Ascending aorta (tissue), 2 donors: ENCODE results near the gene KRT38. TPM values are rescaled to one million over a fixed set of nuclear protein-coding genes. Genes with fewer than 3 reads are reported as not detected.

Source experiments
- DNase-seq, 2 donors: peaks; one replicate each; pipeline ENCODE4 v3.0.0-alpha.2; 2019; ENCODE audit warnings: low spot score in 2 of 2
- H3K27ac ChIP-seq, 2 donors: fragments of 200-600 bp; sonication (generic); one replicate each; pipeline ENCODE4 v1.5.1; 2016 to 2017; ENCODE audit warnings: mild to moderate bottlenecking in 1 of 2
- H3K27me3 ChIP-seq: fragments of 200-600 bp; sonication (generic); one replicate; pipeline ENCODE4 v1.5.1; 2017
- H3K36me3 ChIP-seq, 2 donors: fragments of 200-600 bp; sonication (generic); one replicate each; pipeline ENCODE4 v1.5.1; 2016
- H3K4me1 ChIP-seq, 2 donors: fragments of 200-600 bp; sonication (generic); one replicate each; pipeline ENCODE4 v1.5.1; 2016 to 2017; ENCODE audit warnings: mild to moderate bottlenecking in 1 of 2
- H3K4me3 ChIP-seq, 2 donors: fragments of 200-600 bp; sonication (generic); one replicate each; pipeline ENCODE4 v1.5.1; 2016 to 2017; ENCODE audit warnings: mild to moderate bottlenecking in 1 of 2
- H3K9me3 ChIP-seq, 2 donors: fragments of 200-600 bp; sonication (generic); one replicate each; pipeline ENCODE4 v1.5.1; 2016
- CTCF ChIP-seq, 3 experiments: fragments of 200-600 bp in 2 of 3; fragments of 450-650 bp in 1 of 3; sonication (generic) in 2 of 3; IDR thresholded peaks; one replicate each; pipeline ENCODE4 v1.5.1; 2016 to 2019; ENCODE audit warnings: antibody characterized with exemption in 3 of 3, mild to moderate bottlenecking in 1 of 3, moderate library complexity in 1 of 3
- intact Hi-C: fragments of 100-400 bp; cut with DNase I; formaldehyde crosslinking; loops from one replicate; pipeline ENCODE4 v1.15.1; 2023
- total RNA-seq: library from RNA; depleted of rRNA; stranded (reverse); fragments of >200 nt; gene quantifications from one replicate; pipeline ENCODE4 v1.1.0, GENCODE V29; 2016

The KRT38 gene
- total RNA-seq, 1 donor from 2014 or later, result not detected

- no peaks in the 10 kb centered on the region for H3K9me3 ChIP-seq
- TF ChIP-seq CTCF (IDR thresholded peaks at IDR 0.05), result no peak
- H3K4me1 ChIP-seq, result no peaks in the 10 kb centered on the region
- no peak overlapping the region for H3K4me3 ChIP-seq
- H3K27me3 ChIP-seq, result no peaks in the 10 kb centered on the region
- no peak for DNase-seq
- intact Hi-C loops, result no loop called here
- H3K36me3 ChIP-seq, result no peaks in the 10 kb centered on the region
- H3K27ac ChIP-seq, result no peak overlapping the region
These were observed 26.8 kb upstream of the KRT38 start for GRCh38 chr17:41467561-41467960.

- no peak for TF ChIP-seq CTCF (IDR thresholded peaks at IDR 0.05)
- DNase-seq, result no peak
- no peaks in the 10 kb centered on the region for H3K36me3 ChIP-seq
- H3K9me3 ChIP-seq, result no peaks in the 10 kb centered on the region
- intact Hi-C loops, result no loop called here
- H3K4me1 ChIP-seq, result no peaks in the 10 kb centered on the region
- no peak within 1 kb of the TSS for H3K27ac ChIP-seq
- H3K4me3 ChIP-seq, result no peak within 1 kb of the TSS
- H3K27me3 ChIP-seq, result no peaks in the 10 kb centered on the region
These were observed 26.2 kb upstream of the KRT38 start, which contains the start of gene KRT32 for GRCh38 chr17:41466988-41467387. Gene KRT32 (minus strand): TSS chr17:41467386. CDS start chr17:41467325, 61 bp downstream.

GRCh38 chr17:41464682-41465081 is 23.9 kb upstream of the KRT38 start:
- H3K4me3 ChIP-seq, result no peak overlapping the region
- no peaks in the 10 kb centered on the region for H3K36me3 ChIP-seq
- no peak overlapping the region for H3K27ac ChIP-seq
- no peaks in the 10 kb centered on the region for H3K27me3 ChIP-seq
- TF ChIP-seq CTCF (IDR thresholded peaks at IDR 0.05), result no peak
- no peaks in the 10 kb centered on the region for H3K4me1 ChIP-seq
- intact Hi-C loops, result no loop called here
- no peaks in the 10 kb centered on the region for H3K9me3 ChIP-seq
- no peak for DNase-seq

- Histone ChIP-seq H3K27me3 (no peaks in the 10 kb centered on the region), H3K9me3 (no peaks in the 10 kb centered on the region), H3K27ac (no peak overlapping the region), H3K36me3 (no peaks in the 10 kb centered on the region), H3K4me3 (no peak overlapping the region), H3K4me1 (no peaks in the 10 kb centered on the region)
- TF ChIP-seq CTCF (IDR thresholded peaks at IDR 0.05), result no peak
- no peak for DNase-seq
- intact Hi-C loops, result no loop called here
These were observed 23.4 kb upstream of the KRT38 start for GRCh38 chr17:41464173-41464572.

GRCh38 chr17:41463746-41464145 is 23.0 kb upstream of the KRT38 start:
- Histone ChIP-seq H3K27ac (no peak overlapping the region), H3K27me3 (no peaks in the 10 kb centered on the region), H3K9me3 (no peaks in the 10 kb centered on the region), H3K36me3 (no peaks in the 10 kb centered on the region), H3K4me1 (no peaks in the 10 kb centered on the region), H3K4me3 (no peak overlapping the region)
- no peak for DNase-seq
- intact Hi-C loops, result no loop called here
- TF ChIP-seq CTCF (IDR thresholded peaks at IDR 0.05), result no peak

GRCh38 chr17:41462705-41463104 is 21.9 kb upstream of the KRT38 start:
- intact Hi-C loops, result no loop called here
- Histone ChIP-seq H3K36me3 (no peaks in the 10 kb centered on the region), H3K9me3 (no peaks in the 10 kb centered on the region), H3K27ac (no peak overlapping the region), H3K4me1 (no peaks in the 10 kb centered on the region), H3K4me3 (no peak overlapping the region), H3K27me3 (no peaks in the 10 kb centered on the region)
- no peak for DNase-seq
- TF ChIP-seq CTCF (IDR thresholded peaks at IDR 0.05), result no peak
